CD1c-positive myeloid dendritic cell (primary cell): ENCODE results near the gene BSND.

Experiments
- DNase-seq: peaks from one replicate; pipeline ENCODE4 v3.0.0-alpha.2; 2016; ENCODE audit errors: extremely low spot score

Gene BSND

DNA sequence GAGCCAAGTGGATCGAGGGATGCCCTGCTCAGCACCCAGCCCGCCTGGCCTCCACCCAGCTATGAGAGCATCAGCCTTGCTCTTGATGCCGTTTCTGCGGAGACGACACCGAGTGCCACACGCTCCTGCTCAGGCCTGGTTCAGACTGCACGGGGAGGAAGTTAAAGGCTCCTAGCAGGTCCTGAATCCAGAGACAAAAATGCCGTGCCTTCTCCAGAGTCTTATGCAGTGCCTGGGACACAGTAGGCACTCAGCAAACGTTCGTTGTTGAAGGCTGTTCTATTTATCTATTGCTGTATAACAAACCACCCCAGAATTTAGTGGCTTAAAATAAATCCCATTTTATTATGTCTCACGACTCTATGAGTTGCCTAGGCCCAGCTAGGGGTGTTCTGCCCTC is 6.8 kb upstream of the BSND start:
- no peak for DNase-seq

GRCh38 chr1:54993140-54993539 is 5.6 kb upstream of the BSND start:
- DNase-seq: no peak

- DNase-seq: no peak
Observed at GRCh38 chr1:54994355-54994990, 4.3 kb upstream of the BSND start.

DNA sequence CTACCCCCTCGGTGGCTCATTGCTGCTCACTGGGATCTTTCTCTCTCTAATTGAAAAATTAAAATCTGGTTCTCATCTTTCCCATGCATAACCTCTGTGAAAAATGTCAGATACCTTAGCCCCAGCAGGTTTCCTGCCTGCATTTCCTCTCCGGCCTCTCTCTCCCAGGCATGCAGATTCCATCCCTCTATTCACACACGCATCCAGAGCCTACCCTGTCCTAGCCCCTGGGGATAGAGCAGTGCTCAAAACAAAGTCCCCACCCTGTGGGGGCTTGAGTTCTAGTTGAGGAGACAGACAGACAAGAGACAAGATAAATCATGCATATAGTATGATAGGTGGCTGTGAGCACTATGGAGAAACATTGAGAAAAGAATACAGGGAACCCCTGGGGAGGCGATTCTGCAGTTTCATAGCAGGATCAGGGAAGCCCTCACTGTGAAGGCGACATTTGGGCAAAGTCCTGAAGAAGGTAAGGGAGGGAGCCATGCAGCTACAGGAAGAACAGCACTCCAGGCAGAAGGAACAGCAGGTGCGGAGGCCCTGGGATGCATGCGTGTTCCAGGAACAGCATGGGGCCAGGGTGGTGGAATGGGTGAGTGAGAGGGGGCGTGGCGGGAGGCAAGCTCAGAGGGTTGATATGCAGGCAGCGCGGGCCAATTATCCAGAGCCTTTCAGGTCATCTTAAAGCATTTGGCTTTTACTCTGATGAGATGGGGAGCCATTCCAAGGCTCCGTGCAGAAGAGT is 3.5 kb upstream of the BSND start:
- DNase-seq: no peak

- no peak for DNase-seq
Observed at GRCh38 chr1:54995835-54996234, 2.9 kb upstream of the BSND start.

GRCh38 chr1:54996359-54996868 is 2.3 kb upstream of the BSND start:
- DNase-seq: peak; percentile 84

- no peak for DNase-seq
Observed at GRCh38 chr1:54996869-54997710, 1.6 kb upstream of the BSND start.

- no peak for DNase-seq
Observed at GRCh38 chr1:54997711-54997986, 1.1 kb upstream of the BSND start.

DNA sequence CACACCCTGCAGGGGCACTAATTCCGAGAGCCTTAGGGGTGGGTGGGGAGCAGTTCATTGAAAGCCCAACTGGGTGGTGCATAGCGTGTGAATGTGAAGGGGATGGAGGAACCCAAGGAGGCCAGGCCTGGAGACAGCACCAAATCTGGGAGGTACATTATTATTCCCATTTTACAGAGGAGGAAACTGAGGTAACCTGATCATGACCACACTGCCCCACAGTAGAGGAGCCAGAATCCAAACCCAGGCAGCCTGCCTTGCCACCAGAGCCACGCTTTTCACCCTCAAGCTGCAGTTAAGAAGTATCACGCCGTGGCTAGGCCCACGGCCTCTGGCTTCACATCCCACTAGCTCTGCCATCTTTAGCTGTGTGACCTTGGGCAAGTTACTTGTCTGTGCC is 633 bp upstream of the BSND start:
- DNase-seq: no peak

- no peak for DNase-seq
Observed at GRCh38 chr1:55000110-55001085, 1.7 kb downstream of the BSND start.

DNA sequence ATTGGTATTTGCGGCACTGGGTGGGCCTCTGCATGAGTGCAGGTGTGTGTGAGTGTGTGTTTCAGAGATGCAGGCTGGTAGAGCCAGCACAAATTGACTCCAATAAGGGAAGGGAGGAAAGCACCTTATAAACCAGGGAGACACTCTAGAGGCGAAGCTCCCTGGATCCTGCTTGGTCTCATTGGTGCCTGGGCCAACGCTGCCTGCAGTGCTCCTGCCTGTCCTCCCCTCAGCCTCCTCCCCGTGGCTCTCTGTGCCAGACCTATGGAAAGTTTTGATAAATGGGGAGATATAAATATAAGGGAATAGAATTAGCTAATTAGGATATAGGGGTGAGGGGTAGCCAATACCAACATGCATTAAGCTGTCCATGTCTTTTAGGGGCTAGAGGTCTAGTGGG is 2.6 kb downstream of the BSND start:
- no peak for DNase-seq

DNA sequence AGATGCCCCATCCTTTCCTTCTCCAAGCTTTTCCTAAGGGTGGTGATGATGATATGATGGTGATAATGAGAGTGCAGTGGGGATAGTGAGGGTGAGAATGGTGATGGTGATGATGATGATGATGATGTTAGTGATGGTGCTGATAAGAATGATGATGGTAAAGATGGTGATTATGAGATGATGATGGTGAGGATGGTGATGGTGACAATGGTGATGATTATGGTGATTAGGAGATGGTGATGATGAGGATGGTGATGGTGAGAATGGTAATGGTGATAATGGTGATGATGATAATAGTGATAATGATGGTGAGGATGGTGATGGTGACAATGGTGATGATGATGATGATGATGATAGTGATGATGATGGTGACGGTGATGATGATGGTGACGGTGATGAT is 4.0 kb downstream of the BSND start:
- no peak for DNase-seq

DNA sequence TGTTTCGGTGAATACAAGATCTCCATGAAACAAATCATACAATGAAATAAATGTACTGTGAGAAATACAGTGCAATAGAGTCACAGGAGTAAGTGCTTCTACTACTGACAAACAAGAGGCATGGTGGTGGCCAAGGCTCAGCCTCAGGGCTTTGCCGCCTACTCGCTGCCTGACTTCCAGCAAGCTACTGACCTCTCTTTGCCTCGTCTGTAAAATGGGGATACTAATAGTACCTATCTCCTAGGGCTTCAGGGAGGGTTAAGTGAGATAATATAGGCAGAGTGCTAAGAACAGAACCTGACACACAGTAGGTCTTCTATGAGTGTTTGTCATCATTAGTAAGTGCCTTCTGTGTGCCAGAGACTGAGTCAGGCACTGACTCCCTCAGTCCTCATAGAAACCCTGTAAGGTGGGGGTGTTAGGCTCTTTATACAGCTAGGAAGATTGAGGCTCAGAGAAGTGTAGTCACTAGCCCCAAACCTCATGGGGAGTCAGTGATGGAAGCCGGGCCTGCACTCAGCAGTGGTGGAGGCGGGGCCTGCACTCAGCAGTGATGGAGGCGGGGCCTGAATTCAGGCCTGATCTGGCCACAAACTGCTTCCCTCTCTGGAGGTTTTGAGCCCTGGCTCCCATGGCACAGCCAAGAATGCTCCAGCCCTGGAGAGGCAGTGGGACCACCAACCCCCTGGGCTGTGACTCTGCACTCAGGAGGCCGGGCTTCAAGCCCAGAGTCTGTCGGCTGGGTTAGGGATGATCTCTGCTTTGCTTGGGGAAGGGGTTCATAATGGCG is 6.8 kb downstream of the BSND start:
- no peak for DNase-seq

GRCh38 chr1:55006931-55007330 is 8.2 kb downstream of the BSND start:
- no peak for DNase-seq

DNA sequence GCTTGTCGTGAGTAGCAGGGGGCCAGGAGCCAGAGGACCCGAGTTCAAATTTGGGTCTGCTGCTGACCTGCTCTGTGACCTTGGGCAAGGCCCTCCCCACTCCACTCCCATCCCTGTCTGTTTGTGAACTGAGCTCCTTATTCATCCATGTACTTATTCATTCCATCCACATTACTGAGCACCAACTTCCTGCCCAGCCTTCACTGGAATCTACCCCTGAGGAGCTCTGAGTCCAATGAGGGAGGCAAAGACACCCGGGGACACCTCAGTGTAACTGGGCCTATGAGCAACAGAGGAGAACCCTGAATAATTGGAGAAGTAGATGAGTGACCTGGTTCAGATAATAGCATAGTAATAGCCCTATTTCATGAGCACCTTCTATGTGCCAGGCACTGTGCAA is 8.9 kb downstream of the BSND start:
- no peak for DNase-seq

- DNase-seq: no peak
Observed at GRCh38 chr1:55010194-55010886, 11.6 kb downstream of the BSND start.

DNA sequence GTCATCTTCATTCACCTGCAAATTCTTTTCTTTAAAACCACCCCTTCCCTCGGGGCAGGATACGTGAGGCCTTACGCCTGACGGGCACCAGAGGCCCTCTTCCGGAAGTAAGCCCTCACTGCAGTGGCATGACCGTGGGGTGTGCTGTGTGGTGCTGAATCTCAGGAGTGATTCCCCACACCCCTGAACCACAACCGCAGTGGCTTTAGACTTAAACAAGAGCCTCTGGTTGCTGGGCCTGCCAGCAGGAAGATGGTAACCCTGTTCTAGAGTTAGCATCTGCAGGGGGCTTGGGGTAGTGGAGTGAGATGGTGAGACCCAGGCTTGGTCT is 12.1 kb downstream of the BSND start:
- no peak for DNase-seq

GRCh38 chr1:55012661-55013060 is 13.9 kb downstream of the BSND start:
- DNase-seq: no peak

- DNase-seq: no peak
Observed at GRCh38 chr1:55015123-55015522, 16.4 kb downstream of the BSND start.
